Upper lobe of right lung (tissue), 1 donor: ENCODE results near the gene NEK7. TPM values are rescaled to one million over a fixed set of nuclear protein-coding genes. Genes with fewer than 3 reads are reported as not detected.

Experiments
- ATAC-seq: fragments of 200-7000 bp; cut with Tn5 transposase; one replicate; pipeline ENCODE4 v1.9.1; 2020; ENCODE audit warnings: mild to moderate bottlenecking, moderate library complexity
- DNase-seq: peaks from one replicate; pipeline ENCODE4 v3.0.0-alpha.2; 2020
- H3K27ac ChIP-seq: fragments of 200-600 bp; one replicate; pipeline ENCODE4 v1.8.0; 2022
- H3K27me3 ChIP-seq: fragments of 200-600 bp; one replicate; pipeline ENCODE4 v1.8.0; 2022; ENCODE audit warnings: mild to moderate bottlenecking
- H3K36me3 ChIP-seq: fragments of 200-600 bp; one replicate; pipeline ENCODE4 v1.8.0; 2022
- H3K4me1 ChIP-seq: fragments of 200-600 bp; one replicate; pipeline ENCODE4 v1.8.0; 2022
- H3K4me3 ChIP-seq: fragments of 200-600 bp; one replicate; pipeline ENCODE4 v1.8.0; 2022; ENCODE audit warnings: mild to moderate bottlenecking
- H3K9me3 ChIP-seq: fragments of 200-600 bp; one replicate; pipeline ENCODE4 v1.8.0; 2022
- intact Hi-C: fragments of 100-400 bp; cut with DNase I; formaldehyde crosslinking; loops from one replicate; pipeline ENCODE4 v1.11.0; 2022
- total RNA-seq: library from RNA; stranded (reverse); fragmentation: NEBNext Ultra II Directional; extraction: Animal tissue kit (Norgen Biotek cat#: 25700); gene quantifications from one replicate; pipeline ENCODE4 v1.2.1, GENCODE V29; 2021
- TF ChIP-seq, protein P1 (sequence below): fragments of 200-600 bp; IDR thresholded peaks from one replicate; pipeline ENCODE4 v1.8.0; 2022; ENCODE audit warnings: antibody characterized with exemption
- donor health status: DM: no; HTN: yes; CAD: no; lungs with severe emphysema.

The NEK7 gene
- total RNA-seq, 1 donor from 2014 or later = 96.9 TPM

DNA sequence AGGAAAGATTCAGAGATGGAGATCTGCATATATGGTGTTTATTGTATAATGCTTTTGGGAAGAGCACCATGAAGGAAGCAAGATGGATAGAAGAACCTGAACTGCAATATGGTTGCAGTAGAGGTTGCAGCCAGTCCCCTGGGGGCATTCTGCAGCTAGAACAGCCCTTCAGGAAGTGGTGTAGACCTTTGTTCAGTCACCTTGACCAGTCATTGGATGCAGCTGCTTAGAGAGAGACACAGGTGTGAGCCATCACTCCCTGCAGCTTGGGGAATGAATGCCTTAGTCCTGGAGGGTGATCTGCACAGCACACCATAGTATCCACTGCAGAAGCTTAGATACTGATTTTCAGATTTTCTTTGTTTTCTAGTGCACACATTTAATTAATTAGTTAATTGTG, 42.3 kb downstream of the NEK7 start:
- Histone ChIP-seq H3K4me3 (no peak overlapping the region), H3K27ac (no peak overlapping the region), H3K9me3 (no peaks in the 10 kb centered on the region), H3K36me3 (no peaks in the 10 kb centered on the region), H3K4me1 (peaks cover 31% of the 10 kb centered on the region), H3K27me3 (no peaks in the 10 kb centered on the region)
- intact Hi-C loops = no loop called here
- ATAC-seq = no peak
- DNase-seq = no peak
- TF ChIP-seq, protein P1, sequence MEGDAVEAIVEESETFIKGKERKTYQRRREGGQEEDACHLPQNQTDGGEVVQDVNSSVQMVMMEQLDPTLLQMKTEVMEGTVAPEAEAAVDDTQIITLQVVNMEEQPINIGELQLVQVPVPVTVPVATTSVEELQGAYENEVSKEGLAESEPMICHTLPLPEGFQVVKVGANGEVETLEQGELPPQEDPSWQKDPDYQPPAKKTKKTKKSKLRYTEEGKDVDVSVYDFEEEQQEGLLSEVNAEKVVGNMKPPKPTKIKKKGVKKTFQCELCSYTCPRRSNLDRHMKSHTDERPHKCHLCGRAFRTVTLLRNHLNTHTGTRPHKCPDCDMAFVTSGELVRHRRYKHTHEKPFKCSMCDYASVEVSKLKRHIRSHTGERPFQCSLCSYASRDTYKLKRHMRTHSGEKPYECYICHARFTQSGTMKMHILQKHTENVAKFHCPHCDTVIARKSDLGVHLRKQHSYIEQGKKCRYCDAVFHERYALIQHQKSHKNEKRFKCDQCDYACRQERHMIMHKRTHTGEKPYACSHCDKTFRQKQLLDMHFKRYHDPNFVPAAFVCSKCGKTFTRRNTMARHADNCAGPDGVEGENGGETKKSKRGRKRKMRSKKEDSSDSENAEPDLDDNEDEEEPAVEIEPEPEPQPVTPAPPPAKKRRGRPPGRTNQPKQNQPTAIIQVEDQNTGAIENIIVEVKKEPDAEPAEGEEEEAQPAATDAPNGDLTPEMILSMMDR = no peak

- TF ChIP-seq, protein P1 = no peak
- H3K9me3 ChIP-seq = no peaks in the 10 kb centered on the region
- H3K4me1 ChIP-seq = peaks cover 43% of the 10 kb centered on the region
- DNase-seq = no peak
- H3K36me3 ChIP-seq = no peaks in the 10 kb centered on the region
- no peak overlapping the region for H3K4me3 ChIP-seq
- no peaks in the 10 kb centered on the region for H3K27me3 ChIP-seq
- intact Hi-C loops = no loop called here
- no peak for ATAC-seq
- H3K27ac ChIP-seq = no peak overlapping the region
Observed at GRCh38 chr1:198201956-198202784, 45.4 kb downstream of the NEK7 start.

GRCh38 chr1:198203434-198203833, 46.6 kb downstream of the NEK7 start:
- Histone ChIP-seq H3K4me1 (peaks cover 43% of the 10 kb centered on the region), H3K27me3 (no peaks in the 10 kb centered on the region), H3K36me3 (no peaks in the 10 kb centered on the region), H3K4me3 (no peak overlapping the region), H3K9me3 (no peaks in the 10 kb centered on the region), H3K27ac (no peak overlapping the region)
- TF ChIP-seq, protein P1 = no peak
- no peak for ATAC-seq
- intact Hi-C loops = no loop called here
- DNase-seq = no peak

DNA sequence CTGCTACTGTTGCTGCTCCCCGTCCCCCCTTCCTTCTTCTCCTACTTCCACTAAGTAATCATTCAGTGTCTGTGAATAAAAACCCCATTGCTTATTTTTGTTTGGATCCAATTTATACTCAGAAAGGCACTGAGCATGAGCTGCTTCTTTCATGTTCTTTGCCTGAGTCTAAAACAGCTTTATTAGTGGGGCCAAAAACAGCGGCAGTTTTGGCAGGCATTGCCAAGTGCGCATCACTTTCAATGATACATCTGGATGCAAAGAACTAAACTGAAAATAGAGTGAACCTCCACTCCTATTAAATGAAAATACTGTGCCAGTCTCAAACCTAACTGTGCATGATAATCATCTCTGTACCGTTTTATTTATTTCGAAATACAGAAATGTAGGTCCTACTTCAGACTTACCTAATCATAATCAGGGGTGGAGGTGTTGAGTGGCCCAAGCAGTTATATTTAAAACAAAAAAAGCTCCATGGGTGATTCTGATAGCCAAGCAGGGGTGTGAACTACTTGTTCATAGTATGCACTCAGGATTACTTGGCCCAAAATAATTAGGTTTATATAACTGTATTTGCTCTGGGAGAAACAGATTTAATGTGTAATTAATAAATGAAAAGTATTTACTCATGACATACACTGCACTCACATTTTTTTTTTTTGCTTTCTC, 48.4 kb downstream of the NEK7 start:
- H3K27ac ChIP-seq = no peak overlapping the region
- intact Hi-C loops = no loop called here

GRCh38 chr1:198206292-198206691, 49.5 kb downstream of the NEK7 start:
- H3K4me1 ChIP-seq = peaks cover 30% of the 10 kb centered on the region
- H3K9me3 ChIP-seq = no peaks in the 10 kb centered on the region
- H3K4me3 ChIP-seq = no peak overlapping the region
- H3K27me3 ChIP-seq = no peaks in the 10 kb centered on the region
- no peak for ATAC-seq
- TF ChIP-seq, protein P1 = no peak
- H3K36me3 ChIP-seq = no peaks in the 10 kb centered on the region
- intact Hi-C loops = no loop called here
- no peak overlapping the region for H3K27ac ChIP-seq
- no peak for DNase-seq

More for the DNA sequence above, 48.4 kb downstream of the NEK7 start:
- peaks cover 34% of the 10 kb centered on the region for H3K4me1 ChIP-seq
- H3K27me3 ChIP-seq = no peaks in the 10 kb centered on the region
- ATAC-seq (no peak), DNase-seq (no peak)
- TF ChIP-seq, protein P1 = no peak
- H3K36me3 ChIP-seq = no peaks in the 10 kb centered on the region
- no peak overlapping the region for H3K4me3 ChIP-seq
- no peaks in the 10 kb centered on the region for H3K9me3 ChIP-seq
